HG02798 (cell line): ENCODE measurements around the gene SLC4A4.

Source experiments
- ATAC-seq: cut with Tn5 transposase; IDR thresholded peaks from one replicate; pipeline ENCODE4 v1.9.1; 2021; ENCODE audit warnings: mild to moderate bottlenecking; ENCODE audit not compliant: unreplicated experiment, poor library complexity

SLC4A4 gene

GRCh38 chr4:71355971-71356370, 17.2 kb downstream of the SLC4A4 start:
- ATAC-seq: no peak

- ATAC-seq: no peak
These were observed 18.3 kb downstream of the SLC4A4 start for GRCh38 chr4:71356924-71357663.

- no peak for ATAC-seq
These were observed 22.0 kb downstream of the SLC4A4 start for GRCh38 chr4:71360844-71361243.

GRCh38 chr4:71361476-71361875, 22.7 kb downstream of the SLC4A4 start:
- no peak for ATAC-seq

- no peak for ATAC-seq
These were observed 27.9 kb downstream of the SLC4A4 start for GRCh38 chr4:71366766-71367165.

GRCh38 chr4:71367546-71367945, 28.7 kb downstream of the SLC4A4 start:
- ATAC-seq: no peak

GRCh38 chr4:71368906-71369305, 30.1 kb downstream of the SLC4A4 start:
- no peak for ATAC-seq

GRCh38 chr4:71369536-71369935, 30.7 kb downstream of the SLC4A4 start:
- no peak for ATAC-seq

- ATAC-seq: no peak
These were observed 36.7 kb downstream of the SLC4A4 start for GRCh38 chr4:71375494-71375893.

- no peak for ATAC-seq
These were observed 38.7 kb downstream of the SLC4A4 start for GRCh38 chr4:71377561-71377960.

- no peak for ATAC-seq
These were observed 40.3 kb downstream of the SLC4A4 start for GRCh38 chr4:71379126-71379525.

- no peak for ATAC-seq
These were observed 42.0 kb downstream of the SLC4A4 start for GRCh38 chr4:71380788-71381187.

- no peak for ATAC-seq
These were observed 43.5 kb downstream of the SLC4A4 start for GRCh38 chr4:71382125-71382899.

GRCh38 chr4:71382900-71383560, 44.2 kb downstream of the SLC4A4 start:
- ATAC-seq: no peak

- no peak for ATAC-seq
These were observed 45.2 kb downstream of the SLC4A4 start for GRCh38 chr4:71383984-71384383.

- ATAC-seq: no peak
These were observed 50.5 kb downstream of the SLC4A4 start for GRCh38 chr4:71389149-71389827.

GRCh38 chr4:71392109-71392508, 53.3 kb downstream of the SLC4A4 start:
- ATAC-seq: no peak

GRCh38 chr4:71396382-71396781, 57.6 kb downstream of the SLC4A4 start:
- no peak for ATAC-seq

GRCh38 chr4:71400810-71401209, 62.0 kb downstream of the SLC4A4 start:
- ATAC-seq: no peak

- no peak for ATAC-seq
These were observed 63.8 kb downstream of the SLC4A4 start for GRCh38 chr4:71402616-71403015.

- no peak for ATAC-seq
These were observed 65.2 kb downstream of the SLC4A4 start for GRCh38 chr4:71404049-71404448.
